ENCODE results near the gene C1orf94. TPM values are rescaled to one million over a fixed set of nuclear protein-coding genes. Genes with fewer than 3 reads are reported as not detected.

The C1orf94 gene
- not detected in 2 replicates for total RNA-seq

GRCh38 chr1:34176830-34177603, at the start of gene C1orf94:
C1orf94 (plus strand) TSS chr1:34176907; CDS start chr1:34177790, 883 bp downstream.

GRCh38 chr1:34164771-34165391, 11.8 kb upstream of the C1orf94 start, which contains the start of gene CSMD2:
CSMD2 (minus strand) TSS chr1:34165230; CDS start chr1:34165097, 133 bp downstream.

Other genes starting within 250 kb of the C1orf94 start
- 2.1 TPM in 2 replicates for gene CSMD2, start 11.7 kb upstream of the C1orf94 start, total RNA-seq

Data from cardiac ventricle fibroblast (primary cell).